NT2/D1 (cell line): ENCODE measurements around the gene PDGFC.

Source experiments
- SUZ12 ChIP-seq: IDR thresholded peaks from 2 replicates; pipeline ENCODE4 v1.6.1; 2011; ENCODE audit not compliant: insufficient read length, insufficient read depth; ENCODE audit errors: extremely low read depth
- YY1 ChIP-seq: IDR thresholded peaks from 2 replicates; pipeline ENCODE4 v1.6.1; 2011; ENCODE audit not compliant: insufficient read length, insufficient read depth

DNA sequence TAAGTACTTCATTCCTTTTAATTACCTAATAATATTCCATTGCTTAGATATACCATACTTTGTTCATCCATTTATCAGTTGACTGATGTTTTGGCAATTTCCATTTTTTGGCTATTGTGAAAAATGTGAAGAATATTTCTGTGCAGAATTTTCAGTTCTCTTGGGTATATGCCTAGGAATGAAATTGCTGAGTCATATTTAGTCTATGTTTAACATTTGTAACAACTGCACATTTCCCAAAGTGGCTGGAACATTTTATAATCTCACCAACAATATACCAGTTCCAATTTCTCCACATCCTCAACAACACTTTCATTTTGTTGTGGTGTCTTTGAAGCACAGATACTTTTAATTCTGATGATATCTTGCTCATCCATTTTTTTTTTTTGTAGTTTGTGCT is 215.5 kb downstream of the PDGFC start:
- TF ChIP-seq YY1 (no peak), SUZ12 (no peak)
